Small intestine (tissue), 7 donors: ENCODE data around the gene PLA2G4A. TPM values are rescaled to one million over a fixed set of nuclear protein-coding genes. Genes with fewer than 3 reads are reported as not detected.
A peak's percentile ranks its signal among the peaks of the same experiment; 100 is the strongest.

Source experiments
- DNase-seq, 2 donors: peaks; one replicate each; pipeline versions ENCODE4 v3.0.0 to v3.0.0-alpha.2; 2013
- FAIRE-seq: peaks from 2 replicates; lab custom pipeline; 2012; peaks lifted over from hg19 to GRCh38; lab: Jason Lieb, UNC
- H3K27ac ChIP-seq, 3 donors: one replicate each; pipeline ENCODE4 v1.5.1; 2013; ENCODE audit warnings: low read length in 2 of 3, mild to moderate bottlenecking in 2 of 3, control low read depth in 1 of 3, inconsistent platforms in 1 of 3, low read depth in 1 of 3, moderate library complexity in 1 of 3
- H3K27me3 ChIP-seq, 3 donors: one replicate each; pipeline ENCODE4 v1.6.1; 2013; ENCODE audit warnings: low read length in 3 of 3, inconsistent platforms in 1 of 3; ENCODE audit not compliant: control insufficient read depth in 3 of 3, insufficient read depth in 3 of 3
- H3K36me3 ChIP-seq, 3 donors: one replicate each; pipeline ENCODE4 v1.6.1; 2013; ENCODE audit warnings: low read length in 3 of 3, inconsistent platforms in 1 of 3, low read depth in 1 of 3, mild to moderate bottlenecking in 1 of 3, moderate library complexity in 1 of 3; ENCODE audit not compliant: control insufficient read depth in 3 of 3, insufficient read depth in 2 of 3
- H3K4me1 ChIP-seq, 3 donors: one replicate each; pipeline ENCODE4 v1.6.1; 2013; ENCODE audit warnings: low read length in 2 of 3, inconsistent platforms in 1 of 3, low read depth in 1 of 3, mild to moderate bottlenecking in 1 of 3, moderate library complexity in 1 of 3; ENCODE audit not compliant: control insufficient read depth in 3 of 3, insufficient read depth in 2 of 3
- H3K4me3 ChIP-seq, 3 donors: one replicate each; pipeline ENCODE4 v1.5.1; 2013; ENCODE audit warnings: low read length in 3 of 3, control low read depth in 1 of 3, inconsistent platforms in 1 of 3, low read depth in 1 of 3, mild to moderate bottlenecking in 1 of 3, moderate library complexity in 1 of 3
- H3K9me3 ChIP-seq, 2 donors: one replicate each; pipeline ENCODE4 v1.6.1; 2013; ENCODE audit warnings: low read depth in 1 of 2, low read length in 1 of 2; ENCODE audit not compliant: control insufficient read depth in 2 of 2, insufficient read depth in 1 of 2
- WGBS, 3 donors: extraction: QIAGEN DNeasy Blood & Tissue Kit; methylation state at CpG; one replicate each; pipeline ENCODE4 v1.1.7; 2013; 5-methylcytosine and 5-hydroxymethylcytosine counted together
- polyA plus RNA-seq, 4 donors: library from polyadenylated mRNA; stranded (reverse) in 3 of 4; unstranded in 1 of 4; fragments of 200-250 nt in 3 of 4; fragments of 120-200 nt in 1 of 4; gene quantifications; one replicate each; pipeline versions ENCODE4 v1.2.1 to v1.2.3, GENCODE V29; 2013
- donor health status: healthy with polysubstance abuse.
- donor health status: control.
- donor health status: control.
- donor health status: Bipolar disorder and iron deficiency.
- donor health status: healthy.

PLA2G4A gene
- polyA plus RNA-seq, 4 donors, result 11.3 to 22.8 (median 14.8) TPM

DNA sequence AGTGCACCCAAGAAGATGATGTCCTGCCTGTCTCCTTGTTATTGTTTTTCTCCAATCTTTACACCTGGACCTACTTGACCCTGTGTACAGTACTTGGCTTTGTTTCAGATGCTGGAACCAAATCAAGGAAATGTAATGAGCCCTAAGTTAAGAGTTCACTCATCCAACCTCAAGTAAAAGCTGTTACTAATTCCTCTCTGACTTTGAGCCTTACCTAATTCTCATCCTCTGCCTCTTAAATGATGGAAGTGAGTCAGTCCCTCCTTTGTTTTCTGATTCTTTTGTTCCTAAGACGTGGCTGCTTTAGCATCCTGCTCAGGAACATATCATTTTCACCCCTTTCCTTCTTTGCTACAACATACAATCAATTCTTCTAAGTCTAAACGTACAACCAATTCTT lies 15.3 kb upstream of the PLA2G4A start:
- no peaks in the 10 kb centered on the region for H3K36me3 ChIP-seq
- FAIRE-seq (no peak), DNase-seq (no peak)
- H3K4me1 ChIP-seq, result no peaks in the 10 kb centered on the region
- H3K27ac ChIP-seq, result no peak overlapping the region
- WGBS, 3 donors, result 47 to 59% (median 48%) methylated on average over 2 of the region's 2 CpGs
- H3K4me3 ChIP-seq, result no peak overlapping the region
- no peaks in the 10 kb centered on the region for H3K9me3 ChIP-seq
- no peaks in the 10 kb centered on the region for H3K27me3 ChIP-seq

DNA sequence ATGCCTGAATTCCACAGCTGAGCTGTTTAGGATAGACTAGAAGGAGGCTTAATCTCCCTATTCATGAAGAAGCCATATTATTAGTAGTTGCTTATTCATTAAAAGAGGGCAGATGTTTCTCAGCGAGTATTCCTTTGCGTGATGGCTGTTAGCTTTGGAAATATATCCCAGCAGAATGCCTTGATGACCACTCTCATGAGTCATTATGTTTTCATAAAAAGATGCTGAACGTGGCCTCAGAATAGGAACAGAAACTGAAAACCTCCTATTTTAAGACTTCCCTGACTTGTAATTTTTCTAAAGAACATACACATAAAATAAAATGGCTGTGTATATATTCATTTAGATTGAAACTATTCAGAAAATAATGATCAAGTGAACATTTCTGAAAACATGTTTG lies 9.6 kb upstream of the PLA2G4A start:
- H3K27ac ChIP-seq, result no peak overlapping the region
- H3K9me3 ChIP-seq, result no peaks in the 10 kb centered on the region
- H3K4me1 ChIP-seq, result no peaks in the 10 kb centered on the region
- no peaks in the 10 kb centered on the region for H3K36me3 ChIP-seq
- WGBS, 3 donors, result 69 to 86% (median 86%) methylated on average over 3 of the region's 3 CpGs
- no peak for DNase-seq
- H3K27me3 ChIP-seq, result no peaks in the 10 kb centered on the region
- FAIRE-seq, result peak; percentile 61
- no peak overlapping the region for H3K4me3 ChIP-seq

DNA sequence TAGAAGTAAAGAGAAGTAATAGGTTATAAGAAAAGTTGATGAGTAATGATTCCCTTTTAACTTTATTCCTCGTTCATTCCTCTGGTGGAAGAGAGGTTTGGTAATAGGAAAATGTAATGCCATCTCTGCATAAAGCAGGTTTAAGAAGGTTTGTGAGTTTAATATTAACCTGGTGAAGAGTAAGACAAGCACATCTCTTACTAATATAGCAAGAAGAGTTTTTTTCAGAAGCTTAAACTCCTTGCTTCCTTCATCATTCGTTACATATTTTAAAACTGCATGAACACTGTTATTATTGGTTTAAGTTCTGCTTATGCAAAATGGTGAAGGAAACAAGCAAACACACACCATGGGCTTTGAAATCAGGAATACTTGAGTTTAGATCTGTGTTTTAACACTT lies 9.2 kb upstream of the PLA2G4A start:
- H3K27ac ChIP-seq, result no peak overlapping the region
- no peaks in the 10 kb centered on the region for H3K27me3 ChIP-seq
- no peak overlapping the region for H3K4me3 ChIP-seq
- H3K36me3 ChIP-seq, result no peaks in the 10 kb centered on the region
- no peaks in the 10 kb centered on the region for H3K9me3 ChIP-seq
- FAIRE-seq, result no peak
- no peaks in the 10 kb centered on the region for H3K4me1 ChIP-seq
- 73 to 80% (median 75%) methylated on average over 2 of the region's 2 CpGs for WGBS, 3 donors
- DNase-seq, result no peak

DNA sequence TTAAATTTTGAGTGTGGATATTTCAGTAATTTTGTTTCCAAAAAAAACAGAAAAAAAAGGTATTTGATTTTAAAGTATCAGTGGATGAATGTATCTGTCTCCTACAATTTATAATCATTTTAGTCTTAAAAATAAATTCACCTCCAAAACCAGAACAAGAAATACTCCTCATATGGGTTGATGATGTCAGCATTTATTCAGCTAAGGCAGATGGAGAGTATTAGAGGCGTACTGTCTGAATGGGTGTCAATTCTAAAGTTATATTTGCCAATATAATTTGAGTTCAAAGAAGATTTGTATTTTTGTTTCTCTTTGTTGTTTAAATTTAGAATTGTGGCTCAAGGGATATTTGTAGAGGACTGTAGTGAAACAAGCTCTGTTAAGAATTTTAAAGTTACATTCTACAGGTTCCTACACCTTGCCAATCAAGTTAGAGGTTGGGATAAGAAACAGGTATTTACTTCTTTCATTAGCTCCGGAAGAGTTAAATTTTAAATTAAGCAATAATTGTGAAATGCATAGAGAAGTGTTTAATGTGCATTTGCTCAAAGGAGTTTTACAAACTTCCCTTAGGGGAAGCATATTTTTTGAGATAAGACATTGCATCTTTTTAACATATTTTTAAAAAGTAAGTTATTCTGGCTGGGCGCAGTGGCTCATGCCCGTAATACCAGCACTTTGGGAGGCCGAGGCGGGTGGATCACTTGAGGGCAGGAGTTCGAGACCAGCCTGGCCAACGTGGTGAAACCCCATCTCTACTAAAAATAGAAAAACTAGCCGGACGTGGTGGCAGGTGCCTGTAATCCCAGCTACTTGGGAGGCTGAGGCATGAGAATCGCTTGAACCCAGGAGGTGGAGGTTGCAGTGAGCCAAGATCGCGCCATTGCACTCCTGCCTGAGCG lies 1.2 kb downstream of the PLA2G4A start:
- Histone ChIP-seq H3K4me3 (peak overlapping the region in 2 of 3 donors; percentile 25 to 74), H3K4me1 (no peaks in the 10 kb centered on the region), H3K27me3 (no peaks in the 10 kb centered on the region), H3K27ac (no peak overlapping the region), H3K36me3 (no peaks in the 10 kb centered on the region), H3K9me3 (no peaks in the 10 kb centered on the region)
- WGBS, 3 donors, result 53 to 58% (median 57%) methylated on average over 14 of the region's 14 CpGs
- FAIRE-seq (no peak), DNase-seq (no peak)

DNA sequence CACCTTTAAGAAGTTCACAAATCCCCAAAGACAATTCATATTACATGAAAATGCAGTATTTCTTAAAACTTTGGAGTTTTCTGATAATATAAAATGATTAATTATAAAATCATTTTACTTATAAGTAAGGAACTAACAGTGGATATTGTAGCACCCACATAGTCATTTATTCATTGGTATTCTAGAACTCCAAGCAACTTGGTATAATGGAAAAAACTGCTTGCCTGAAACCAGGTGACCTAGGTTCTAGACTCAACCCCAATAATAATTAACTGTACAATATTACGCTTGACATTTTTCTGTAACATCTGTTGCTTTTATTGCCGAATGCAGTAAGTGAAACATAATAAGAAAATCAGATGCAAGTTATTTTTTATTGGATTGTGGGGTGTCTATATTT lies 2.4 kb downstream of the PLA2G4A start:
- no peaks in the 10 kb centered on the region for H3K9me3 ChIP-seq
- no peaks in the 10 kb centered on the region for H3K36me3 ChIP-seq
- no peaks in the 10 kb centered on the region for H3K4me1 ChIP-seq
- no peak for DNase-seq
- no peak overlapping the region for H3K4me3 ChIP-seq
- no peak overlapping the region for H3K27ac ChIP-seq
- H3K27me3 ChIP-seq, result no peaks in the 10 kb centered on the region
- no peak for FAIRE-seq
- 45 to 68% (median 47%) methylated on average over 2 of the region's 2 CpGs for WGBS, 3 donors

DNA sequence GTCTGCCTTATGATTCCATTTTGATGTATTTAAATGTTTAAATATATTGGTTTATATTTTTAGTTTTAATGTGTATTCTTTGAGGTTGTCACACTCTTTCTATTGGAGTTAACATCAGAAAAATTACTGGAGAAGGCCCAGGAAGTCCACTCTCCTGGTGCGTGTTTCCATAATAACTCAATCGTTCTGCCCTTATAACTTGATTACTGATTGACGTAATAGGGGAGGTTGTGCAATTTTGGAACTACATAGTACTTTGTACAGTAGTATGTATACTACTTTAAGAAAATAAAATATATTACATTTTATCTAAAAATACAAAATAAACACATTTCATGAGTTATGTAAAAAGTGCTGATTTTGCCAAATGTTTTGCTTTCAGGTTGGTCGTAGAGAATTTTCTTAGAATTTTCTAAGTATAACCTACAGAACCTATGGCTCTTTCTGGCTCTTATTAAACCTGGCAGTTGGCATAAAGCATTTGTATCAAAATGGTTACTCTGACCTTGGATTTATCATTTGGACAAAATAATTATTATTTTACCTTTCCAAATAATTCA lies 5.7 kb downstream of the PLA2G4A start:
- FAIRE-seq, result no peak
- peak; percentile 42 to 71 for DNase-seq
- Histone ChIP-seq H3K9me3 (no peaks in the 10 kb centered on the region), H3K4me1 (peaks cover 2 to 11% (median 8%) of the 10 kb centered on the region in 3 donors), H3K4me3 (no peak overlapping the region), H3K36me3 (peaks cover 0 to 2% (median 0%) of the 10 kb centered on the region in 3 donors), H3K27me3 (no peaks in the 10 kb centered on the region), H3K27ac (no peak overlapping the region)
- WGBS, 3 donors, result 39 to 62% (median 50%) methylated on average over 4 of the region's 4 CpGs

DNA sequence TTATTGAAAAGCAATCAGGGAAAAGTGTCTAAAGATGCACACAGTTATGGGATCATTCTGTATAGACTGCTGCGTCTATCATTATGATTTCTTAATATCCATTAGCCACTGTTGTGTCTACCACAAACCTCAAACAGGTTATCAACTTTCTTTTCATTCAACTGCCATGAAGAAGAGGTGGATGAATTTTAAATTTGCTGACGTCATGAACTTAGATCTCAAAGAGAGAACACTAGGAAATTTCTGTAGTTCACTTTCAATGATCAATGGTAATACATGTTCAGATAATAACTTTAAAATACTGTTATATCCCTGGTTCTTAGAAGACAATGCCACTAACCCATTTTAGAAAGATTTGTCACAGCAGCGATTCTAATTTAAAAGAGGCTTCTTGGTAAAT lies 6.7 kb downstream of the PLA2G4A start:
- no peak overlapping the region for H3K27ac ChIP-seq
- WGBS, 3 donors, result 79 to 95% (median 94%) methylated on average over 3 of the region's 3 CpGs
- no peaks in the 10 kb centered on the region for H3K27me3 ChIP-seq
- H3K4me3 ChIP-seq, result no peak overlapping the region
- peaks cover 0 to 2% (median 0%) of the 10 kb centered on the region in 3 donors for H3K36me3 ChIP-seq
- no peaks in the 10 kb centered on the region for H3K9me3 ChIP-seq
- DNase-seq, result no peak
- FAIRE-seq, result no peak
- H3K4me1 ChIP-seq, result peaks cover 2 to 11% (median 8%) of the 10 kb centered on the region in 3 donors

DNA sequence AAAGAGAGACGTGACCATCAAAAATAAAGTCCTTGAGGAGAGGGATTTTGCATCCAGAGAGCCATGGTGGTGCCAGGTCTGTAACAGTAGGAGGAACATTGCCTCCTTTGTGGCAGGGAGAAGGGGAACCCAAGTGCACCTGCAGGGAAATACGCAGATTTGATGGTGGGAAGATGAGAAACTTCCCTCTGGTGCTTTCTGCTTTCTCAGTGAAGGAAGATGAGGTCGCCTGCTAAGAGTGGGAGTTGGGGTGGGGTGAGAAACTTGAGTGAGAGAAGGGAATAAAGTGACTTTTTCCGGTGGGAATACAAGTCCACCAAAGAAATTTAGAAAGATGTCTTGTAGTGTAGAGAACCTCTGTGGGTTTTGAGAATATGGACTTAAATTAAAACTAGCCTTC lies 9.1 kb downstream of the PLA2G4A start:
- DNase-seq (no peak), FAIRE-seq (no peak)
- H3K27ac ChIP-seq, result peak overlapping the region; percentile 36 to 67 (median 48)
- peaks cover 0 to 2% (median 0%) of the 10 kb centered on the region in 3 donors for H3K36me3 ChIP-seq
- peaks cover 6 to 18% (median 11%) of the 10 kb centered on the region in 3 donors for H3K4me1 ChIP-seq
- H3K27me3 ChIP-seq, result no peaks in the 10 kb centered on the region
- 59 to 69% (median 60%) methylated on average over 4 of the region's 4 CpGs for WGBS, 3 donors
- H3K4me3 ChIP-seq, result no peak overlapping the region
- no peaks in the 10 kb centered on the region for H3K9me3 ChIP-seq
